ENCODE measurements around the gene CHRNA7.
"Not testable (repeated sequence)": the region's sequence is repeated elsewhere in the genome, so short reads cannot be mapped to it uniquely, and the experiment has no call there.

Gene CHRNA7

GRCh38 chr15:32209081-32209480, 178.8 kb downstream of the CHRNA7 start:
- not testable (repeated sequence) for DNase-seq

DNA sequence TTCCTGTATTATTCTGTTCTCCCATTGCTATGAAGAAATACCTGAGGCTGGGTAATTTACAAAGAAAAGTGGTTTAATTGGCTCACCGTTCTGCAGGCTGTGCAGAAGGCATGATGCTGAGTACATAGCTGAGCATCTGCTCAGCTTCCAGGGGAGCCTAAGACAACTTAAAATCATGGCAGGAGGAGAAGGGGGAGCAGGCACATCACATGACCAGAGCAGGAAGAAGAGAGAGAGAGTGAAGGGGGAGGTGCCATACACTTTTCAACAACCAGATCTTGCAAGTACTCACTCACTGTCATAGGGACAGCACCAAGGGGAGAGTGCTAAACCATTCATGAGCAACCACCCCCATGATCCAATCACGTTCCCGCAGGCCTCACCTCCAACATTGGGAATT, 188.4 kb downstream of the CHRNA7 start:
- DNase-seq, result no peak

Measured in HCEC 1CT (cell line).